Measurements from ENCODE around the gene RBP4. TPM values are rescaled to one million over a fixed set of nuclear protein-coding genes. Genes with fewer than 3 reads are reported as not detected.

Gene RBP4
- total RNA-seq, result not detected

GRCh38 chr10:93601146-93601773 lies at the start of gene RBP4:
Gene RBP4 (minus strand): TSS chr10:93601235. CDS start chr10:93601028, 207 bp downstream.
- Mint-ChIP-seq H3K4me1 (peaks cover 3% of the 10 kb centered on the region), H3K27me3 (peaks cover 52% of the 10 kb centered on the region), H3K9me3 (no peaks in the 10 kb centered on the region), H3K4me3 (no peak within 1 kb of the TSS), H3K36me3 (ENCODE audit: low read depth) (no peaks in the 10 kb centered on the region), H3K27ac (no peak within 1 kb of the TSS)
- no peak for DNase-seq
- CTCF ChIA-PET, result no interaction called here
- POLR2A ChIA-PET, result no interaction called here

- POLR2A ChIA-PET, result no interaction called here
- Mint-ChIP-seq H3K9me3 (no peaks in the 10 kb centered on the region), H3K4me1 (no peaks in the 10 kb centered on the region), H3K36me3 (ENCODE audit: low read depth) (no peaks in the 10 kb centered on the region), H3K27me3 (peaks cover 13% of the 10 kb centered on the region), H3K27ac (no peak overlapping the region), H3K4me3 (no peak overlapping the region)
- DNase-seq, result no peak
- CTCF ChIA-PET, result no interaction called here
These were observed 38.8 kb upstream of the RBP4 start for GRCh38 chr10:93639791-93640190.

- Mint-ChIP-seq H3K27me3 (peaks cover 10% of the 10 kb centered on the region), H3K36me3 (ENCODE audit: low read depth) (no peaks in the 10 kb centered on the region)
- POLR2A ChIA-PET, result no interaction called here
These were observed 29.9 kb upstream of the RBP4 start for GRCh38 chr10:93630625-93631557.

GRCh38 chr10:93629647-93630305 lies 28.7 kb upstream of the RBP4 start:
- ChIA-PET POLR2A (no interaction called here), CTCF (no interaction called here)
- no peaks in the 10 kb centered on the region for H3K9me3 Mint-ChIP-seq
- H3K27me3 Mint-ChIP-seq, result peaks cover 9% of the 10 kb centered on the region
- no peaks in the 10 kb centered on the region for H3K36me3 Mint-ChIP-seq (ENCODE audit: low read depth)
- no peak overlapping the region for H3K4me3 Mint-ChIP-seq
- DNase-seq, result no peak
- H3K27ac Mint-ChIP-seq, result no peak overlapping the region
- no peaks in the 10 kb centered on the region for H3K4me1 Mint-ChIP-seq

More at GRCh38 chr10:93630625-93631557, 29.9 kb upstream of the RBP4 start:
- H3K27ac Mint-ChIP-seq, result no peak overlapping the region
- no peak for DNase-seq
- H3K9me3 Mint-ChIP-seq, result no peaks in the 10 kb centered on the region
- no peak overlapping the region for H3K4me3 Mint-ChIP-seq
- CTCF ChIA-PET, result no interaction called here
- H3K4me1 Mint-ChIP-seq, result no peaks in the 10 kb centered on the region

GRCh38 chr10:93628858-93629257 lies 27.8 kb upstream of the RBP4 start:
- peaks cover 9% of the 10 kb centered on the region for H3K27me3 Mint-ChIP-seq
- POLR2A ChIA-PET, result no interaction called here
- H3K4me1 Mint-ChIP-seq, result no peaks in the 10 kb centered on the region
- no peak overlapping the region for H3K4me3 Mint-ChIP-seq
- H3K36me3 Mint-ChIP-seq (ENCODE audit: low read depth), result no peaks in the 10 kb centered on the region
- H3K9me3 Mint-ChIP-seq, result no peaks in the 10 kb centered on the region
- DNase-seq, result no peak
- CTCF ChIA-PET, result no interaction called here
- no peak overlapping the region for H3K27ac Mint-ChIP-seq

- H3K27me3 Mint-ChIP-seq, result peaks cover 17% of the 10 kb centered on the region
- H3K27ac Mint-ChIP-seq, result no peak overlapping the region
- ChIA-PET CTCF (no interaction called here), POLR2A (no interaction called here)
- DNase-seq, result no peak
- no peaks in the 10 kb centered on the region for H3K36me3 Mint-ChIP-seq (ENCODE audit: low read depth)
- no peak overlapping the region for H3K4me3 Mint-ChIP-seq
- no peaks in the 10 kb centered on the region for H3K9me3 Mint-ChIP-seq
- no peaks in the 10 kb centered on the region for H3K4me1 Mint-ChIP-seq
These were observed 21.9 kb upstream of the RBP4 start for GRCh38 chr10:93622942-93623341.

GRCh38 chr10:93620925-93621324 lies 19.9 kb upstream of the RBP4 start:
- Mint-ChIP-seq H3K36me3 (ENCODE audit: low read depth) (no peaks in the 10 kb centered on the region), H3K27ac (no peak overlapping the region), H3K4me3 (no peak overlapping the region), H3K4me1 (no peaks in the 10 kb centered on the region), H3K27me3 (peaks cover 17% of the 10 kb centered on the region), H3K9me3 (no peaks in the 10 kb centered on the region)
- no peak for DNase-seq
- ChIA-PET POLR2A (no interaction called here), CTCF (no interaction called here)

- Mint-ChIP-seq H3K27me3 (peaks cover 11% of the 10 kb centered on the region), H3K9me3 (no peaks in the 10 kb centered on the region), H3K36me3 (ENCODE audit: low read depth) (no peaks in the 10 kb centered on the region), H3K4me3 (no peak overlapping the region), H3K4me1 (no peaks in the 10 kb centered on the region), H3K27ac (no peak overlapping the region)
- DNase-seq, result no peak
- CTCF ChIA-PET, result no interaction called here
- POLR2A ChIA-PET, result no interaction called here
These were observed 14.7 kb upstream of the RBP4 start for GRCh38 chr10:93615576-93616235.

- Mint-ChIP-seq H3K27ac (no peak overlapping the region), H3K36me3 (ENCODE audit: low read depth) (no peaks in the 10 kb centered on the region), H3K27me3 (peaks cover 5% of the 10 kb centered on the region), H3K4me1 (no peaks in the 10 kb centered on the region), H3K9me3 (no peaks in the 10 kb centered on the region), H3K4me3 (no peak overlapping the region)
- ChIA-PET POLR2A (no interaction called here), CTCF (no interaction called here)
- no peak for DNase-seq
These were observed 13.2 kb upstream of the RBP4 start for GRCh38 chr10:93614101-93614825.

GRCh38 chr10:93613126-93613525 lies 12.1 kb upstream of the RBP4 start:
- CTCF ChIA-PET, result no interaction called here
- Mint-ChIP-seq H3K4me1 (no peaks in the 10 kb centered on the region), H3K27me3 (peaks cover 3% of the 10 kb centered on the region), H3K9me3 (no peaks in the 10 kb centered on the region), H3K27ac (no peak overlapping the region), H3K36me3 (ENCODE audit: low read depth) (no peaks in the 10 kb centered on the region), H3K4me3 (no peak overlapping the region)
- no peak for DNase-seq
- POLR2A ChIA-PET, result no interaction called here

- Mint-ChIP-seq H3K4me3 (no peak within 1 kb of the TSS), H3K9me3 (no peaks in the 10 kb centered on the region), H3K36me3 (ENCODE audit: low read depth) (no peaks in the 10 kb centered on the region), H3K27me3 (peaks cover 1% of the 10 kb centered on the region), H3K4me1 (no peaks in the 10 kb centered on the region), H3K27ac (no peak within 1 kb of the TSS)
- ChIA-PET POLR2A (no interaction called here), CTCF (no interaction called here)
- DNase-seq, result no peak
These were observed 11.3 kb upstream of the RBP4 start, which contains the start of gene PDE6C for GRCh38 chr10:93612311-93612710. Gene PDE6C (plus strand): TSS chr10:93612537. CDS start chr10:93612726, 189 bp downstream.

- POLR2A ChIA-PET, result no interaction called here
- H3K36me3 Mint-ChIP-seq (ENCODE audit: low read depth), result no peaks in the 10 kb centered on the region
These were observed 7.4 kb upstream of the RBP4 start for GRCh38 chr10:93608421-93608820.

More at GRCh38 chr10:93608421-93608820, 7.4 kb upstream of the RBP4 start:
- Mint-ChIP-seq H3K27me3 (peaks cover 19% of the 10 kb centered on the region), H3K4me1 (no peaks in the 10 kb centered on the region), H3K27ac (no peak overlapping the region), H3K4me3 (no peak overlapping the region), H3K9me3 (no peaks in the 10 kb centered on the region)
- DNase-seq, result no peak
- CTCF ChIA-PET, result no interaction called here
